GM12878 (cell line): ENCODE results near the gene STXBP4. TPM values are rescaled to one million over a fixed set of nuclear protein-coding genes. Genes with fewer than 3 reads are reported as not detected.

ENCODE experiments used
- ATAC-seq: fragments of 200-7000 bp; cut with Tn5 transposase; 3 replicates; pipeline ENCODE4 v1.9.1; 2020; ENCODE audit warnings: mild to moderate bottlenecking, moderate library complexity
- BruUV-seq: library from RNA; stranded (reverse); fragments of 400-500 nt; replicated peaks from 2 replicates; lab custom pipeline; 2021; lab: Mats Ljungman, UMichigan
- CTCF ChIA-PET: fragments of 300-600 bp; sonication (Branson Sonifier 250); formaldehyde crosslinking; extraction: SDS; loops from one replicate; lab custom pipeline; 2021; ENCODE audit warnings: inconsistent platforms; lab: Yijun Ruan, JAX
- POLR2A ChIA-PET: fragments of 350-600 bp; formaldehyde crosslinking; extraction: SDS; loops from one replicate; lab custom pipeline; 2021; ENCODE audit warnings: inconsistent platforms; lab: Charles Lee
- RAD21 ChIA-PET: fragments of 300-600 bp; sonication (Branson Sonifier 250); formaldehyde crosslinking; loops from one replicate; lab custom pipeline; 2023; ENCODE audit warnings: antibody characterized with exemption; ENCODE audit not compliant: unreplicated experiment; lab: Charles Lee
- SMC1A ChIA-PET: fragments of 300-600 bp; sonication (Branson Sonifier 250); formaldehyde crosslinking; loops from one replicate; lab custom pipeline; 2023; ENCODE audit not compliant: unreplicated experiment, uncharacterized antibody; lab: Charles Lee
- DNase-seq: peaks from one replicate; pipeline ENCODE4 v3.0.0-alpha.2; 2011; ENCODE audit warnings: low read depth, low spot score
- FAIRE-seq: peaks from 3 replicates; lab custom pipeline; 2011; peaks lifted over from hg19 to GRCh38; lab: Jason Lieb, UNC
- H2AFZ ChIP-seq: 2 replicates; pipeline ENCODE4 v1.6.0; 2011; ENCODE audit warnings: low read depth, low read length, control low read depth; ENCODE audit not compliant: control insufficient read depth
- H3K27ac ChIP-seq: 2 replicates; pipeline ENCODE4 v1.5.1; 2011; ENCODE audit warnings: control low read depth; ENCODE audit not compliant: control insufficient read depth, insufficient read depth
- H3K27me3 ChIP-seq, 2 experiments: replicated peaks in 1 of 2; 2 replicates each; pipeline versions ENCODE4 v1.6.0 to v1.6.1; 2011; ENCODE audit warnings: low read length in 1 of 2; ENCODE audit not compliant: control insufficient read depth in 2 of 2, insufficient read depth in 2 of 2
- H3K36me3 ChIP-seq, 2 experiments: 2 replicates each; pipeline ENCODE4 v1.5.1; 2011; ENCODE audit warnings: low read length in 1 of 2; ENCODE audit not compliant: control insufficient read depth in 2 of 2, insufficient read depth in 2 of 2
- H3K4me1 ChIP-seq: 2 replicates; pipeline ENCODE4 v1.6.1; 2011; ENCODE audit warnings: mild to moderate bottlenecking, low read length, moderate library complexity, mixed read lengths; ENCODE audit not compliant: control insufficient read depth, insufficient read depth
- H3K4me2 ChIP-seq: 2 replicates; pipeline ENCODE4 v1.6.0; 2011; ENCODE audit warnings: control low read depth; ENCODE audit not compliant: control insufficient read depth, insufficient read depth
- H3K4me3 ChIP-seq: fragments of 200-600 bp; sonication (generic); 2 replicates; pipeline ENCODE4 v1.5.1; 2016
- H3K79me2 ChIP-seq: 2 replicates; pipeline ENCODE4 v1.6.0; 2011; ENCODE audit warnings: low read length; ENCODE audit not compliant: control insufficient read depth, insufficient read depth
- H3K9ac ChIP-seq: 2 replicates; pipeline ENCODE4 v1.8.0; 2011; ENCODE audit warnings: low read length, control low read depth, mixed read lengths; ENCODE audit not compliant: control insufficient read depth, insufficient read depth
- H3K9me3 ChIP-seq: replicated peaks from 3 replicates; pipeline ENCODE4 v1.5.1; 2011; ENCODE audit warnings: mild to moderate bottlenecking, low read length; ENCODE audit not compliant: control insufficient read depth, insufficient read depth
- H4K20me1 ChIP-seq: 2 replicates; pipeline ENCODE4 v1.6.0; 2011; ENCODE audit not compliant: control insufficient read depth, insufficient read depth
- CBFB ChIP-seq: IDR thresholded peaks from 2 replicates; pipeline ENCODE4 v1.6.1; 2016; ENCODE audit warnings: antibody characterized with exemption, low read depth
- CEBPB ChIP-seq, 2 experiments: fragments of 150-350 bp in 1 of 2; IDR thresholded peaks; 2 replicates each; pipeline ENCODE4 v1.6.1; 2012 to 2014; ENCODE audit warnings: low read depth in 2 of 2, low read length in 2 of 2, borderline replicate concordance in 1 of 2, inconsistent platforms in 1 of 2
- NFIC ChIP-seq: IDR thresholded peaks from 2 replicates; pipeline ENCODE4 v1.6.1; 2012; ENCODE audit warnings: low read depth, mild to moderate bottlenecking, inconsistent platforms, low read length, moderate library complexity
- NR2C1 ChIP-seq: fragments of 450-650 bp; IDR thresholded peaks from 2 replicates; pipeline ENCODE4 v1.6.1; 2017; ENCODE audit warnings: antibody characterized with exemption, mild to moderate bottlenecking, moderate library complexity
- NR2C2 ChIP-seq: IDR thresholded peaks from 2 replicates; pipeline ENCODE4 v1.6.1; 2011; ENCODE audit warnings: borderline replicate concordance, low read depth; ENCODE audit not compliant: control insufficient read depth, insufficient read length
- POLR2AphosphoS2 ChIP-seq: IDR thresholded peaks from 2 replicates; pipeline ENCODE4 v1.6.1; 2011; ENCODE audit warnings: low read depth, mild to moderate bottlenecking, low read length, improper control_type of control experiment, moderate library complexity
- WGBS: methylation state at CpG from one replicate; pipeline ENCODE4 v1.1.6; 2016; ENCODE audit warnings: low lambda C conversion rate; ENCODE audit not compliant: insufficient replicate concordance, insufficient coverage; ENCODE audit errors: missing lambda C conversion rate; 5-methylcytosine and 5-hydroxymethylcytosine counted together
- in situ Hi-C: fragments of 300-500 bp; cut with MboI; formaldehyde crosslinking; loops from 9 replicates; pipeline ENCODE4 v1.14.3; 2018; ENCODE audit warnings: mixed read lengths
- intact Hi-C: fragments of 100-400 bp; cut with micrococcal nuclease; formaldehyde crosslinking; loops from one replicate; pipeline ENCODE4 v1.14.2; 2022; ENCODE audit not compliant: unreplicated experiment
- polyA plus RNA-seq, 11 experiments: library from polyadenylated mRNA; depleted of rRNA in 4 of 11; unstranded in 6 of 11; stranded (reverse) in 5 of 11; fragments of >200 nt; fragmentation: Nextera tagmentation in 4 of 11; fragmentation: Illumina TruSeq in 1 of 11; extraction: Ambion mirVana in 4 of 11; extraction: Trizol in 1 of 11; gene quantifications; 1 replicate in 1 of 11; 2 replicates in 10 of 11; pipeline versions ENCODE4 v1.2.1 to v1.2.3, GENCODE V29; 2011 to 2016; ENCODE audit warnings: inconsistent platforms in 2 of 11, missing spikeins in 2 of 11, low read depth in 1 of 11
- total RNA-seq, 4 experiments: library from RNA; depleted of rRNA in 3 of 4; stranded (reverse); fragments of >200 nt in 3 of 4; fragmentation: Illumina TruSeq in 1 of 4; extraction: Trizol in 1 of 4; gene quantifications; 2 replicates each; pipeline versions ENCODE4 v1.2.1 to v1.2.3, GENCODE V29; 2013 to 2021
- TF ChIP-seq, protein P1 (sequence below): fragments of 150-350 bp; IDR thresholded peaks from 2 replicates; pipeline ENCODE4 v1.6.1; 2014; ENCODE audit warnings: mild to moderate bottlenecking, low read depth, low read length
- TF ChIP-seq, protein P2 (sequence below): IDR thresholded peaks from 2 replicates; pipeline ENCODE4 v1.6.1; 2012; ENCODE audit warnings: low read depth, low read length, improper control_type of control experiment
- TF ChIP-seq, protein P3 (sequence below): IDR thresholded peaks from 2 replicates; pipeline ENCODE4 v1.6.1; 2011; ENCODE audit warnings: borderline replicate concordance, low read depth, mild to moderate bottlenecking, moderate library complexity, mixed read lengths, low read length; ENCODE audit not compliant: insufficient read depth; ENCODE audit errors: extremely low read length
- TF ChIP-seq, protein P4 (sequence below): fragments of 450-650 bp; IDR thresholded peaks from 2 replicates; pipeline ENCODE4 v1.6.1; 2017; ENCODE audit warnings: mild to moderate bottlenecking, moderate library complexity
- TF ChIP-seq, protein P5 (sequence below): fragments of 450-650 bp; IDR thresholded peaks from 2 replicates; pipeline ENCODE4 v1.6.1; 2017; ENCODE audit warnings: mild to moderate bottlenecking, low read depth, inconsistent platforms; ENCODE audit not compliant: poor library complexity, severe bottlenecking

The STXBP4 gene
- total and polyA plus RNA-seq, 10 of the 15 experiments (the other 5 are each of a cell fraction or from before 2014, with no cell fraction given), result 4.3 to 11.0 (median 6.7) TPM

DNA sequence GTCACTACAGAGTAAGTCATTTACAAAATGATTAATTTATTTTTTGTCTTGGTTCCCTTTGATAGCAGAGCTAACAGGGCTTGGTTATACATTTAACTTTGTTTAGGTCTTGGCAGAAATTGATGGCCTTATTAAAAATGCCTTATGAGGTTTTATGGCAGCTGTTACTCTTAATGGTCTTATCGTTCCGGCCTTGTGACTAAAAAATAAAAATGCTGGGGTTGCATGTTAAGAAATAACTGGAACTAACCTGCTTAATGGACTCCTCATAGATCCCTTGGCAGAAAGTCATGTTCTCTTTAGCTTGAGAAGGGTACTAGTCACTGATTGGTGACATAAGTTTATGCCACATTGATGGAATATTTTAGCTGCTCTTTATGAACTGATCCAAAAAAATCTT, 18.4 kb upstream of the STXBP4 start (continued):
- TF ChIP-seq, protein P1, sequence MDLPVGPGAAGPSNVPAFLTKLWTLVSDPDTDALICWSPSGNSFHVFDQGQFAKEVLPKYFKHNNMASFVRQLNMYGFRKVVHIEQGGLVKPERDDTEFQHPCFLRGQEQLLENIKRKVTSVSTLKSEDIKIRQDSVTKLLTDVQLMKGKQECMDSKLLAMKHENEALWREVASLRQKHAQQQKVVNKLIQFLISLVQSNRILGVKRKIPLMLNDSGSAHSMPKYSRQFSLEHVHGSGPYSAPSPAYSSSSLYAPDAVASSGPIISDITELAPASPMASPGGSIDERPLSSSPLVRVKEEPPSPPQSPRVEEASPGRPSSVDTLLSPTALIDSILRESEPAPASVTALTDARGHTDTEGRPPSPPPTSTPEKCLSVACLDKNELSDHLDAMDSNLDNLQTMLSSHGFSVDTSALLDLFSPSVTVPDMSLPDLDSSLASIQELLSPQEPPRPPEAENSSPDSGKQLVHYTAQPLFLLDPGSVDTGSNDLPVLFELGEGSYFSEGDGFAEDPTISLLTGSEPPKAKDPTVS, result no peak
- TF ChIP-seq, protein P2, sequence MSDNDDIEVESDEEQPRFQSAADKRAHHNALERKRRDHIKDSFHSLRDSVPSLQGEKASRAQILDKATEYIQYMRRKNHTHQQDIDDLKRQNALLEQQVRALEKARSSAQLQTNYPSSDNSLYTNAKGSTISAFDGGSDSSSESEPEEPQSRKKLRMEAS, result no peak
- TF ChIP-seq, protein P3, sequence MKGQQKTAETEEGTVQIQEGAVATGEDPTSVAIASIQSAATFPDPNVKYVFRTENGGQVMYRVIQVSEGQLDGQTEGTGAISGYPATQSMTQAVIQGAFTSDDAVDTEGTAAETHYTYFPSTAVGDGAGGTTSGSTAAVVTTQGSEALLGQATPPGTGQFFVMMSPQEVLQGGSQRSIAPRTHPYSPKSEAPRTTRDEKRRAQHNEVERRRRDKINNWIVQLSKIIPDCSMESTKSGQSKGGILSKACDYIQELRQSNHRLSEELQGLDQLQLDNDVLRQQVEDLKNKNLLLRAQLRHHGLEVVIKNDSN, result no peak
- no peak for TF ChIP-seq CBFB
- TF ChIP-seq NR2C2, result no peak
- no peak for TF ChIP-seq NR2C1
- TF ChIP-seq CEBPB (IDR thresholded peaks at IDR 0.05; ENCODE audit: borderline replicate concordance in 1 of 2, low read depth in 2 of 2, low read length in 2 of 2), result no peak
- TF ChIP-seq POLR2AphosphoS2, result no peak

DNA sequence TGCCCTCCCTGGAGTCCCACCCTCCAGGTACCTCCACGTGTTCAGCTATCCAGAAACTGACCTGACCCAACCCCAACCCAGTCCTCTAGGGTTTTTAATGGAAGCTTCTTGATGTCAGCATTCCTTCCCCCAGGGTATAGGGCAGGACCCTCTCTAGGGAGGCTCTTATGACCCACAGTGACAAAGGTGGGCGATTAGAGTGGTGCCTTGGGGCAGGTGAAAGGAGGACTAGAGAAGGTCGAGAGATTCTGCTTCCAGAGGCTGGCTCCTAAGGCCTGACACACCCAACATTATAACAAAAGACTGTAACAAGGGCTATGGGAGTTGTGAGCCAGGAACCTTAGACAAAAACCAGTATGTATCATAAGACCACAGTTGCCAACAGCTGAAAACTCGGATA, 17.3 kb upstream of the STXBP4 start:
- Histone ChIP-seq H3K9me3 (no peaks in the 10 kb centered on the region), H3K27me3 (no peaks in the 10 kb centered on the region), H2AFZ (no peak overlapping the region), H3K79me2 (no peaks in the 10 kb centered on the region), H3K36me3 (no peaks in the 10 kb centered on the region; a peak in 1 of 4 replicates), H3K9ac (no peak overlapping the region), H4K20me1 (no peaks in the 10 kb centered on the region), H3K4me3 (no peak overlapping the region), H3K4me2 (no peak overlapping the region), H3K27ac (no peak overlapping the region), H3K4me1 (no peaks in the 10 kb centered on the region; the same call in 1 of the 2 replicates)
- SMC1A ChIA-PET, result no interaction called here
- no peak for ATAC-seq
- POLR2A ChIA-PET, result no interaction called here
- DNase-seq, result no peak
- intact Hi-C loops (no loop called here), in situ Hi-C loops (no loop called here)
- FAIRE-seq, result no peak
- RAD21 ChIA-PET, result no interaction called here
- 55% methylated on average over 4 of the region's 4 CpGs for WGBS
- BruUV-seq, result no TSS peak
- CTCF ChIA-PET, result no interaction called here
- no peak for TF ChIP-seq NR2C2
- TF ChIP-seq, protein P4, sequence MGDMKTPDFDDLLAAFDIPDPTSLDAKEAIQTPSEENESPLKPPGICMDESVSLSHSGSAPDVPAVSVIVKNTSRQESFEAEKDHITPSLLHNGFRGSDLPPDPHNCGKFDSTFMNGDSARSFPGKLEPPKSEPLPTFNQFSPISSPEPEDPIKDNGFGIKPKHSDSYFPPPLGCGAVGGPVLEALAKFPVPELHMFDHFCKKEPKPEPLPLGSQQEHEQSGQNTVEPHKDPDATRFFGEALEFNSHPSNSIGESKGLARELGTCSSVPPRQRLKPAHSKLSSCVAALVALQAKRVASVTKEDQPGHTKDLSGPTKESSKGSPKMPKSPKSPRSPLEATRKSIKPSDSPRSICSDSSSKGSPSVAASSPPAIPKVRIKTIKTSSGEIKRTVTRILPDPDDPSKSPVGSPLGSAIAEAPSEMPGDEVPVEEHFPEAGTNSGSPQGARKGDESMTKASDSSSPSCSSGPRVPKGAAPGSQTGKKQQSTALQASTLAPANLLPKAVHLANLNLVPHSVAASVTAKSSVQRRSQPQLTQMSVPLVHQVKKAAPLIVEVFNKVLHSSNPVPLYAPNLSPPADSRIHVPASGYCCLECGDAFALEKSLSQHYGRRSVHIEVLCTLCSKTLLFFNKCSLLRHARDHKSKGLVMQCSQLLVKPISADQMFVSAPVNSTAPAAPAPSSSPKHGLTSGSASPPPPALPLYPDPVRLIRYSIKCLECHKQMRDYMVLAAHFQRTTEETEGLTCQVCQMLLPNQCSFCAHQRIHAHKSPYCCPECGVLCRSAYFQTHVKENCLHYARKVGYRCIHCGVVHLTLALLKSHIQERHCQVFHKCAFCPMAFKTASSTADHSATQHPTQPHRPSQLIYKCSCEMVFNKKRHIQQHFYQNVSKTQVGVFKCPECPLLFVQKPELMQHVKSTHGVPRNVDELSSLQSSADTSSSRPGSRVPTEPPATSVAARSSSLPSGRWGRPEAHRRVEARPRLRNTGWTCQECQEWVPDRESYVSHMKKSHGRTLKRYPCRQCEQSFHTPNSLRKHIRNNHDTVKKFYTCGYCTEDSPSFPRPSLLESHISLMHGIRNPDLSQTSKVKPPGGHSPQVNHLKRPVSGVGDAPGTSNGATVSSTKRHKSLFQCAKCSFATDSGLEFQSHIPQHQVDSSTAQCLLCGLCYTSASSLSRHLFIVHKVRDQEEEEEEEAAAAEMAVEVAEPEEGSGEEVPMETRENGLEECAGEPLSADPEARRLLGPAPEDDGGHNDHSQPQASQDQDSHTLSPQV, result no peak
- TF ChIP-seq, protein P5, sequence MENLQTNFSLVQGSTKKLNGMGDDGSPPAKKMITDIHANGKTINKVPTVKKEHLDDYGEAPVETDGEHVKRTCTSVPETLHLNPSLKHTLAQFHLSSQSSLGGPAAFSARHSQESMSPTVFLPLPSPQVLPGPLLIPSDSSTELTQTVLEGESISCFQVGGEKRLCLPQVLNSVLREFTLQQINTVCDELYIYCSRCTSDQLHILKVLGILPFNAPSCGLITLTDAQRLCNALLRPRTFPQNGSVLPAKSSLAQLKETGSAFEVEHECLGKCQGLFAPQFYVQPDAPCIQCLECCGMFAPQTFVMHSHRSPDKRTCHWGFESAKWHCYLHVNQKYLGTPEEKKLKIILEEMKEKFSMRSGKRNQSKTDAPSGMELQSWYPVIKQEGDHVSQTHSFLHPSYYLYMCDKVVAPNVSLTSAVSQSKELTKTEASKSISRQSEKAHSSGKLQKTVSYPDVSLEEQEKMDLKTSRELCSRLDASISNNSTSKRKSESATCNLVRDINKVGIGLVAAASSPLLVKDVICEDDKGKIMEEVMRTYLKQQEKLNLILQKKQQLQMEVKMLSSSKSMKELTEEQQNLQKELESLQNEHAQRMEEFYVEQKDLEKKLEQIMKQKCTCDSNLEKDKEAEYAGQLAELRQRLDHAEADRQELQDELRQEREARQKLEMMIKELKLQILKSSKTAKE, result no peak
- no peak for TF ChIP-seq NFIC
